Activated CD4-positive, alpha-beta memory T cell treated with anti-CD3 and anti-CD28 coated beads for 36 hours (primary cell): ENCODE measurements around the gene TALDO1. TPM values are rescaled to one million over a fixed set of nuclear protein-coding genes. Genes with fewer than 3 reads are reported as not detected.

ENCODE experiments used
- CTCF ChIA-PET: fragments of 350-600 bp; sonication (Branson Sonifier 250); formaldehyde crosslinking; loops from one replicate; lab custom pipeline; 2021; ENCODE audit warnings: antibody characterized with exemption, inconsistent platforms; lab: Charles Lee
- POLR2A ChIA-PET: fragments of 350-600 bp; sonication (Branson Sonifier 250); formaldehyde crosslinking; loops from one replicate; lab custom pipeline; 2021; ENCODE audit warnings: antibody characterized with exemption; lab: Charles Lee
- DNase-seq: peaks from one replicate; pipeline ENCODE4 v3.0.0-alpha.2; 2020
- H3K27ac Mint-ChIP-seq: one replicate; pipeline ENCODE4 v1.8.0; 2021; ENCODE audit warnings: mixed read lengths
- H3K27me3 Mint-ChIP-seq: one replicate; pipeline ENCODE4 v1.8.0; 2021; ENCODE audit warnings: mixed read lengths
- H3K36me3 Mint-ChIP-seq: one replicate; pipeline ENCODE4 v1.8.0; 2021; ENCODE audit warnings: mixed read lengths
- H3K4me1 Mint-ChIP-seq: one replicate; pipeline ENCODE4 v1.8.0; 2021; ENCODE audit warnings: low read depth, mixed read lengths
- H3K4me3 Mint-ChIP-seq: one replicate; pipeline ENCODE4 v1.8.0; 2021; ENCODE audit warnings: mild to moderate bottlenecking, mixed read lengths
- H3K9me3 Mint-ChIP-seq: one replicate; pipeline ENCODE4 v1.8.0; 2021; ENCODE audit warnings: mixed read lengths
- intact Hi-C: fragments of 100-400 bp; cut with micrococcal nuclease; formaldehyde crosslinking; loops from one replicate; pipeline ENCODE4 v1.15.1; 2023
- total RNA-seq, 2 experiments: library from RNA; stranded (reverse); gene quantifications; one replicate each; pipeline ENCODE4 v1.2.3, GENCODE V29; 2021

The TALDO1 gene
- total RNA-seq, 2 experiments from 2014 or later, result 284 to 296 TPM

DNA sequence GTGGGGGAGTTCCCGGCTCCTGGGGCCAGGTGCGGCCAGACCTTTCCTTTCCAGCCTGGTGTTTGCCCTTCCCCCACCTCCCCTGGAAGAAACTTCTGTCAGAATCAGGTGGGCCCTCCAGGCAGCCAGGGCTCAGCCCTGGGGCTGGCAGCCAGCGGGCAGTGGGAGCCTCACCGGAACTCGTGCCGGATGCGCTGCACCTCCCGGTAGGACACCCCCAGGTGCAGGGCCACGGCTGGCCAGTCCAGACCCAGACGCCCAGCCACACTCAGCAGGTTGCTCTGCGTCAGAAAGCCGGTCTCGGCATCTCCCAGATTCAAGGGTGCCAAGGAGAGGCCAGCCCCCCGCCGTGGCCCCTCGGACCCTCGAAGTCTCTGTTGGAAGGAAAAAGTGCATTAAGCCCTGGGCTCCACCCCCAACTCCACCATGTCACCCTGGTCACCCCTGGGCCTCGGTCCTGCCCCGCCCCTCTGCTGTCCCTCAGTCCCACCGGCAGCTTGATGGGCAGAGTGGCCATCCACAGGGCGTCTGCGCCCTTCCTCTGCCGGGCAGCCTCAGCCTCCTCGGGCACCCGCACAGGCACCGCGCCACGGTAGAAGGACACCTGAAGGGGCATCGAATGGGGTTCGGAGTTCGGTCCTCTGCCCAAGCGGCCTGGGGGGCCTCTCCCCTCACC, 52.5 kb downstream of the TALDO1 start:
- H3K27ac Mint-ChIP-seq, result no peak overlapping the region
- no peaks in the 10 kb centered on the region for H3K27me3 Mint-ChIP-seq
- CTCF ChIA-PET, result interaction anchor here (0.9 to 1.2 kb wide), 2 partner anchors 9 to 22 kb away, joined by 4 to 7 read pairs; partner anchors contain the start of gene RPLP2
- DNase-seq, result no peak
- no peaks in the 10 kb centered on the region for H3K9me3 Mint-ChIP-seq
- POLR2A ChIA-PET, result interaction anchor here (1.2 kb wide), 1 partner anchor 10 kb away, joined by 5 read pairs; the partner anchor contains the start of gene RPLP2
- intact Hi-C loops, result loop anchor here (5.0 to 10.0 kb wide), 3 partner anchors 182 to 385 kb away; partner anchors contain the start of genes IRF7 and SIGIRR
- H3K36me3 Mint-ChIP-seq, result peaks cover 7% of the 10 kb centered on the region
- no peak overlapping the region for H3K4me3 Mint-ChIP-seq
- H3K4me1 Mint-ChIP-seq, result peaks cover 25% of the 10 kb centered on the region

GRCh38 chr11:800473-800872, 53.2 kb downstream of the TALDO1 start:
- no peak overlapping the region for H3K27ac Mint-ChIP-seq
- H3K9me3 Mint-ChIP-seq, result no peaks in the 10 kb centered on the region
- ChIA-PET CTCF (no interaction called here), POLR2A (interaction anchor here (1.2 kb wide), 1 partner anchor 9 kb away, joined by 5 read pairs; the partner anchor contains the start of gene RPLP2)
- no peaks in the 10 kb centered on the region for H3K27me3 Mint-ChIP-seq
- peaks cover 6% of the 10 kb centered on the region for H3K36me3 Mint-ChIP-seq
- intact Hi-C loops, result no loop called here
- H3K4me3 Mint-ChIP-seq, result no peak overlapping the region
- no peak for DNase-seq
- peaks cover 19% of the 10 kb centered on the region for H3K4me1 Mint-ChIP-seq

DNA sequence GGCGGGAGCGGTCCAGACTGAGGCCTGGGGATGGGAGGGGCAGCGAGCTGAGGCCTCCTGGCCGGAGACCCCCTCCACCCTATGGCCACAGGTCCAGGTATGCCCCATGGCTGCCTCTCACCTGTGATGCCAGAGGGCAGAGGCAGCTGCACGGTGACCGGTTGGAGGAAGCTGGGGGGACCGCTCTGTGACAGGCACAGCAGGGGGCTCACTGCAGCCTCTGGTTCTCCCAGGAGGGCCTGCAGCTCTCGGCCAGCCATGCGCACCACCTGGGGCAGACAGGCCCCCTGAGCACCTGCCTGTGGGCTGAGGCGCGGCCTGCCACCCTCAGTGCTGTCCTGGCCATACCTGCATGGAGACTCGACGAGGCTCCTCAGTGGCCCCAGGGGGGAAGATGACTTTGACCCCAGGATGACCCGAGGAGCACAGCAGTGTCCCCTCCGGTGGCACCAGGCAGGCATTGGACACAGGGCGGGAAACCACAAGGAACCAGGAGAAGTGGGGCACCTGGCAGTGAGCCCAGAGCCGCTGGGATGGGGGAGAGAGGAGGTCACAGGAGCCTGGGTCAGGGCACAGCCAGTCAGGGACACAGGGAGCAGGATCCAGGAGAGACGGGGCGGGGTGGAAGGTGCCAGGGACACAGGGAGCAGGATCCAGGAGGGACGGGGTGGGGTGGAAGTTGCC, 54.0 kb downstream of the TALDO1 start:
- intact Hi-C loops, result no loop called here
- Mint-ChIP-seq H3K27ac (no peak overlapping the region), H3K9me3 (no peaks in the 10 kb centered on the region), H3K4me3 (no peak overlapping the region), H3K36me3 (peaks cover 6% of the 10 kb centered on the region), H3K27me3 (no peaks in the 10 kb centered on the region), H3K4me1 (peaks cover 18% of the 10 kb centered on the region)
- CTCF ChIA-PET, result no interaction called here
- POLR2A ChIA-PET, result interaction anchor here (1.2 kb wide), 1 partner anchor 8 kb away, joined by 5 read pairs; the partner anchor contains the start of gene RPLP2
- no peak for DNase-seq

DNA sequence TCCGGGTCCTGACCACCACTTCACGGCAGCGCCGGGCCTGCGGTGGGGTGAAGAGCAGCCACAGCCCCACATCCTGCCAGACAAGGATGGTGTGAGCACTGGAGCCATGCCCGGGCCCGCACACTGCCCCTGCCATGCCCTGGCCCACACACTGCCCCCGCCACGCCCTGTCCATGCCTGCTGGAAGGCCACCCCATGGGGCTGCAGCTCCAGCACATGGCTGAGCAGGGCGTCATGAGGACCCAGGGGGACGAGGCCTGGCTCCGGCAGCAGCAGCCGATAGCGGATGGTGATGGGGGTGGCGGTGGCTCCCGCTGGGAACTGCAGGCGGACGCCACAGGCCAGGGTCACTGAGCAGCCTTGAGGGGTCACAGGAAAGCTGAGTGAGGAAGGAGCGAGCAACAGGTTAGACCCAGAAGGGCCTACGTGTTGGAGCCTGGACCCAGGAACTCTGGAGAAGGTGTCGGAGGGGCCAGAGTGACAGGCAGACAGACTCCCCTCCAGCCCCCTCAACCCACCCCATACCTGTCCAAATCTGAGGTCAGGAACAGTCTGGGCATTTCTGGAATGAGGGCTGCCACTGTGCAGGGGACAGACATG, 54.9 kb downstream of the TALDO1 start:
- intact Hi-C loops, result no loop called here
- no peak overlapping the region for H3K4me3 Mint-ChIP-seq
- CTCF ChIA-PET, result no interaction called here
- H3K27ac Mint-ChIP-seq, result no peak overlapping the region
- DNase-seq, result no peak
- H3K27me3 Mint-ChIP-seq, result no peaks in the 10 kb centered on the region
- peaks cover 13% of the 10 kb centered on the region for H3K4me1 Mint-ChIP-seq
- no peaks in the 10 kb centered on the region for H3K9me3 Mint-ChIP-seq
- peaks cover 6% of the 10 kb centered on the region for H3K36me3 Mint-ChIP-seq
- POLR2A ChIA-PET, result interaction anchor here (0.7 to 1.1 kb wide), 2 partner anchors 10 to 39 kb away, joined by 3 read pairs; no protein-coding TSS in a partner anchor

DNA sequence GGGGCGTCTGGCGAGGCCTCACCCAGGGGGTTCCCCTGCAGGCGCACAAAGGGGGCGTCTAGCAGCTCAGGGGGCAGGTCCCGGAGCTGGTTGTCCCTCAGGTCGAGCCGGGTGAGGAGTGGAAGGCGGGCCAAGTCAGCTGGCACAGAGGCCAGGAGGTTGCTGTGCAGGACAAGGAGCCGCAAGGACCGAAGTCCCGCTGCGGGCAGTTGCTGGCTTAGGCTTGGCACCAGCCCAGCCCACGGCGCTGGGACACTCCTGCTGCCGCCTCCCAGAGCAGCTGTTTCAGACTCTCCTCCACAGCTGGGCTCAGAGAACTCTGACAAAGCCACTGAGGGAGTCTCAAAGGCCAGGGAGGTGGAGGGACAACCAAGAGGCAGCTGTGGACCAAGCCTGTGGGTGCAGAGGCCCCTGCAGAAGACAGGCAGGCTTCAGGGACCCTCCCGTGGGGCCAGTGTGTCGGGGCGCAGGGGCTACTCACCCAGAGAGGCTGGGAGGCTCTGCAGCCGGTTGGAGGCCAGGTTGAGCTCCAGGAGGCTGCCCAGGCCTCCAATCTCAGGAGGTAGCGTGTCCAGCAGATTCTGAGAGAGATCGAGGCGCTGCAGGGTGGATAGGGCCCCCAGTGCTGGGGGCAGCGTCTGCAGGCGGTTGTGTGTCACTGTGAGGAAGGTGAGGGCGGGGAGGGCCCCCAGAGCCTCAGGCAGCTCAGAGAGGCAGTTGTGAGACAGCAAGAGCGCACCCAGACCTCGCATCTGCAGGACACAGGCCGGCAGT, 55.6 kb downstream of the TALDO1 start:
- Mint-ChIP-seq H3K36me3 (peaks cover 8% of the 10 kb centered on the region), H3K4me3 (peak overlapping the region; percentile 23), H3K4me1 (peaks cover 15% of the 10 kb centered on the region), H3K27ac (no peak overlapping the region), H3K9me3 (no peaks in the 10 kb centered on the region), H3K27me3 (no peaks in the 10 kb centered on the region)
- ChIA-PET POLR2A (interaction anchor here (0.6 to 1.1 kb wide), 3 partner anchors 10 to 55 kb away, joined by 3 read pairs; no protein-coding TSS in a partner anchor), CTCF (no interaction called here)
- no peak for DNase-seq
- intact Hi-C loops, result no loop called here

- intact Hi-C loops, result no loop called here
- H3K27ac Mint-ChIP-seq, result no peak overlapping the region
These were observed 56.1 kb downstream of the TALDO1 start for GRCh38 chr11:803467-803742.

GRCh38 chr11:803770-804598, 56.7 kb downstream of the TALDO1 start:
- peak overlapping the region; percentile 74 for H3K27ac Mint-ChIP-seq
- POLR2A ChIA-PET, result interaction anchor here (0.5 to 1.5 kb wide), 2 partner anchors 14 to 127 kb away, joined by 3 to 5 read pairs; partner anchors contain the start of gene CEND1
- H3K4me1 Mint-ChIP-seq, result peaks cover 17% of the 10 kb centered on the region
- H3K4me3 Mint-ChIP-seq, result peak overlapping the region; percentile 82
- peaks cover 9% of the 10 kb centered on the region for H3K36me3 Mint-ChIP-seq
- intact Hi-C loops, result no loop called here
- no peak for DNase-seq
- no peaks in the 10 kb centered on the region for H3K9me3 Mint-ChIP-seq
- CTCF ChIA-PET, result interaction anchor here (1.0 to 1.1 kb wide), 2 partner anchors 8 to 15 kb away, joined by 4 to 6 read pairs; no protein-coding TSS in a partner anchor
- no peaks in the 10 kb centered on the region for H3K27me3 Mint-ChIP-seq

More at GRCh38 chr11:803467-803742, 56.1 kb downstream of the TALDO1 start:
- POLR2A ChIA-PET, result interaction anchor here (0.6 to 1.5 kb wide), 2 partner anchors 14 to 55 kb away, joined by 3 to 5 read pairs; partner anchors contain the start of gene CEND1
- H3K27me3 Mint-ChIP-seq, result no peaks in the 10 kb centered on the region
- peak overlapping the region; percentile 82 for H3K4me3 Mint-ChIP-seq
- no peaks in the 10 kb centered on the region for H3K9me3 Mint-ChIP-seq
- no peak for DNase-seq
- CTCF ChIA-PET, result no interaction called here
- peaks cover 9% of the 10 kb centered on the region for H3K36me3 Mint-ChIP-seq
- H3K4me1 Mint-ChIP-seq, result peaks cover 17% of the 10 kb centered on the region

- H3K27me3 Mint-ChIP-seq, result no peaks in the 10 kb centered on the region
- intact Hi-C loops, result no loop called here
- peaks cover 17% of the 10 kb centered on the region for H3K4me1 Mint-ChIP-seq
- CTCF ChIA-PET, result interaction anchor here (1.0 to 1.1 kb wide), 2 partner anchors 9 to 15 kb away, joined by 4 to 6 read pairs; no protein-coding TSS in a partner anchor
- H3K36me3 Mint-ChIP-seq, result peaks cover 9% of the 10 kb centered on the region
- H3K27ac Mint-ChIP-seq, result peak overlapping the region; percentile 74
- peak overlapping the region; percentile 82 for H3K4me3 Mint-ChIP-seq
- no peak for DNase-seq
- POLR2A ChIA-PET, result interaction anchor here (1.5 kb wide), 1 partner anchor 15 kb away, joined by 5 read pairs; the partner anchor contains the start of gene CEND1
- H3K9me3 Mint-ChIP-seq, result no peaks in the 10 kb centered on the region
These were observed 57.3 kb downstream of the TALDO1 start for GRCh38 chr11:804599-804964.

GRCh38 chr11:808427-809286, 61.4 kb downstream of the TALDO1 start:
- peaks cover 32% of the 10 kb centered on the region for H3K36me3 Mint-ChIP-seq
- H3K9me3 Mint-ChIP-seq, result no peaks in the 10 kb centered on the region
- no peaks in the 10 kb centered on the region for H3K27me3 Mint-ChIP-seq
- H3K4me1 Mint-ChIP-seq, result peaks cover 35% of the 10 kb centered on the region
- peak overlapping the region; percentile 99 for H3K27ac Mint-ChIP-seq
- DNase-seq, result peak; percentile 80
- ChIA-PET POLR2A (interaction anchor here (0.9 to 2.2 kb wide), 8 partner anchors 8 to 233 kb away, joined by 3 to 14 read pairs (median 4); partner anchors contain the start of genes CEND1, PHRF1, PNPLA2 and POLR2L), CTCF (interaction anchor here (0.6 to 1.5 kb wide), 6 partner anchors 10 to 52 kb away, joined by 3 to 7 read pairs (median 4); partner anchors contain the start of gene PNPLA2)
- intact Hi-C loops, result loop anchor here (1.0 kb wide), 2 partner anchors 11 to 12 kb away; no protein-coding TSS in a partner anchor
- peak overlapping the region; percentile 92 for H3K4me3 Mint-ChIP-seq
